H1 (cell line): ENCODE measurements around the gene ZNF765. TPM values are rescaled to one million over a fixed set of nuclear protein-coding genes. Genes with fewer than 3 reads are reported as not detected.

Experiments
- ATF3 ChIP-seq: IDR thresholded peaks from 2 replicates; pipeline ENCODE4 v1.6.1; 2011; ENCODE audit warnings: low read depth, mild to moderate bottlenecking, low read length; ENCODE audit not compliant: insufficient read depth
- CBX5 ChIP-seq: fragments of 300-800, 300-1000 bp; sonication (generic); IDR thresholded peaks from 2 replicates; pipeline ENCODE4 v1.7.1; 2016; ENCODE audit warnings: antibody characterized with exemption, low read length, low read depth
- KDM1A ChIP-seq: fragments of 200-600, 300-600 bp; sonication (generic); IDR thresholded peaks from 2 replicates; pipeline ENCODE4 v1.7.1; 2016; ENCODE audit warnings: mild to moderate bottlenecking, low read length, borderline replicate concordance
- MAFK ChIP-seq: IDR thresholded peaks from 2 replicates; pipeline ENCODE4 v1.6.1; 2012; ENCODE audit warnings: low read depth, mild to moderate bottlenecking, improper control_type of control experiment, low read length
- MAX ChIP-seq: IDR thresholded peaks from 2 replicates; pipeline ENCODE4 v1.6.1; 2012; ENCODE audit warnings: inconsistent platforms
- POU5F1 ChIP-seq: IDR thresholded peaks from 2 replicates; pipeline ENCODE4 v1.6.1; 2011; ENCODE audit warnings: low read depth, mild to moderate bottlenecking, low read length, moderate library complexity
- RBBP5 ChIP-seq: IDR thresholded peaks from 2 replicates; pipeline ENCODE4 v1.7.1; 2012; ENCODE audit warnings: low read depth, mild to moderate bottlenecking, inconsistent platforms, low read length, moderate library complexity, borderline replicate concordance
- RXRA ChIP-seq: IDR thresholded peaks from 2 replicates; pipeline ENCODE4 v1.6.1; 2011; ENCODE audit warnings: low read depth, mild to moderate bottlenecking, low read length, moderate library complexity; ENCODE audit not compliant: insufficient read depth
- SAP30 ChIP-seq: fragments of 300-600 bp; sonication (generic); IDR thresholded peaks from 2 replicates; pipeline ENCODE4 v1.7.1; 2012; ENCODE audit warnings: low read length, moderate library complexity, mild to moderate bottlenecking, inconsistent platforms; ENCODE audit not compliant: insufficient read depth, insufficient replicate concordance
- SIRT6 ChIP-seq: IDR thresholded peaks from one replicate; pipeline ENCODE4 v1.7.1; 2012; ENCODE audit warnings: low read length, inconsistent platforms
- polyA plus RNA-seq, 7 experiments: library from polyadenylated mRNA; depleted of rRNA in 3 of 7; stranded (reverse) in 5 of 7; unstranded in 2 of 7; fragments of >200 nt in 5 of 7; fragments of 200-250 nt in 2 of 7; gene quantifications; 1 replicate in 5 of 7; 2 replicates in 1 of 7; 4 replicates in 1 of 7; pipeline versions ENCODE4 v1.2.1 to v1.2.3, GENCODE V29; 2011 to 2013; ENCODE audit warnings: missing spikeins in 2 of 7, mixed read lengths in 2 of 7
- total RNA-seq: library from RNA; stranded (reverse); fragmentation: NEBNext Ultra II Directional; extraction: Animal tissue kit (Norgen Biotek cat#: 25700); gene quantifications from 2 replicates; pipeline ENCODE4 v1.2.1, GENCODE V29; 2021
- TF ChIP-seq, protein P1 (sequence below): fragments of 300-600 bp; sonication (generic); IDR thresholded peaks from 2 replicates; pipeline ENCODE4 v1.7.1; 2012; ENCODE audit warnings: low read length, moderate library complexity, mild to moderate bottlenecking, inconsistent platforms; ENCODE audit not compliant: insufficient replicate concordance

The ZNF765 gene
- total and polyA plus RNA-seq, 2 of the 8 experiments (the other 6 are each of a cell fraction or from before 2014, with no cell fraction given) = 4.5 to 22.3 TPM

GRCh38 chr19:53461866-53462265 lies 66.9 kb downstream of the ZNF765 start (continued):
- TF ChIP-seq, protein P1, sequence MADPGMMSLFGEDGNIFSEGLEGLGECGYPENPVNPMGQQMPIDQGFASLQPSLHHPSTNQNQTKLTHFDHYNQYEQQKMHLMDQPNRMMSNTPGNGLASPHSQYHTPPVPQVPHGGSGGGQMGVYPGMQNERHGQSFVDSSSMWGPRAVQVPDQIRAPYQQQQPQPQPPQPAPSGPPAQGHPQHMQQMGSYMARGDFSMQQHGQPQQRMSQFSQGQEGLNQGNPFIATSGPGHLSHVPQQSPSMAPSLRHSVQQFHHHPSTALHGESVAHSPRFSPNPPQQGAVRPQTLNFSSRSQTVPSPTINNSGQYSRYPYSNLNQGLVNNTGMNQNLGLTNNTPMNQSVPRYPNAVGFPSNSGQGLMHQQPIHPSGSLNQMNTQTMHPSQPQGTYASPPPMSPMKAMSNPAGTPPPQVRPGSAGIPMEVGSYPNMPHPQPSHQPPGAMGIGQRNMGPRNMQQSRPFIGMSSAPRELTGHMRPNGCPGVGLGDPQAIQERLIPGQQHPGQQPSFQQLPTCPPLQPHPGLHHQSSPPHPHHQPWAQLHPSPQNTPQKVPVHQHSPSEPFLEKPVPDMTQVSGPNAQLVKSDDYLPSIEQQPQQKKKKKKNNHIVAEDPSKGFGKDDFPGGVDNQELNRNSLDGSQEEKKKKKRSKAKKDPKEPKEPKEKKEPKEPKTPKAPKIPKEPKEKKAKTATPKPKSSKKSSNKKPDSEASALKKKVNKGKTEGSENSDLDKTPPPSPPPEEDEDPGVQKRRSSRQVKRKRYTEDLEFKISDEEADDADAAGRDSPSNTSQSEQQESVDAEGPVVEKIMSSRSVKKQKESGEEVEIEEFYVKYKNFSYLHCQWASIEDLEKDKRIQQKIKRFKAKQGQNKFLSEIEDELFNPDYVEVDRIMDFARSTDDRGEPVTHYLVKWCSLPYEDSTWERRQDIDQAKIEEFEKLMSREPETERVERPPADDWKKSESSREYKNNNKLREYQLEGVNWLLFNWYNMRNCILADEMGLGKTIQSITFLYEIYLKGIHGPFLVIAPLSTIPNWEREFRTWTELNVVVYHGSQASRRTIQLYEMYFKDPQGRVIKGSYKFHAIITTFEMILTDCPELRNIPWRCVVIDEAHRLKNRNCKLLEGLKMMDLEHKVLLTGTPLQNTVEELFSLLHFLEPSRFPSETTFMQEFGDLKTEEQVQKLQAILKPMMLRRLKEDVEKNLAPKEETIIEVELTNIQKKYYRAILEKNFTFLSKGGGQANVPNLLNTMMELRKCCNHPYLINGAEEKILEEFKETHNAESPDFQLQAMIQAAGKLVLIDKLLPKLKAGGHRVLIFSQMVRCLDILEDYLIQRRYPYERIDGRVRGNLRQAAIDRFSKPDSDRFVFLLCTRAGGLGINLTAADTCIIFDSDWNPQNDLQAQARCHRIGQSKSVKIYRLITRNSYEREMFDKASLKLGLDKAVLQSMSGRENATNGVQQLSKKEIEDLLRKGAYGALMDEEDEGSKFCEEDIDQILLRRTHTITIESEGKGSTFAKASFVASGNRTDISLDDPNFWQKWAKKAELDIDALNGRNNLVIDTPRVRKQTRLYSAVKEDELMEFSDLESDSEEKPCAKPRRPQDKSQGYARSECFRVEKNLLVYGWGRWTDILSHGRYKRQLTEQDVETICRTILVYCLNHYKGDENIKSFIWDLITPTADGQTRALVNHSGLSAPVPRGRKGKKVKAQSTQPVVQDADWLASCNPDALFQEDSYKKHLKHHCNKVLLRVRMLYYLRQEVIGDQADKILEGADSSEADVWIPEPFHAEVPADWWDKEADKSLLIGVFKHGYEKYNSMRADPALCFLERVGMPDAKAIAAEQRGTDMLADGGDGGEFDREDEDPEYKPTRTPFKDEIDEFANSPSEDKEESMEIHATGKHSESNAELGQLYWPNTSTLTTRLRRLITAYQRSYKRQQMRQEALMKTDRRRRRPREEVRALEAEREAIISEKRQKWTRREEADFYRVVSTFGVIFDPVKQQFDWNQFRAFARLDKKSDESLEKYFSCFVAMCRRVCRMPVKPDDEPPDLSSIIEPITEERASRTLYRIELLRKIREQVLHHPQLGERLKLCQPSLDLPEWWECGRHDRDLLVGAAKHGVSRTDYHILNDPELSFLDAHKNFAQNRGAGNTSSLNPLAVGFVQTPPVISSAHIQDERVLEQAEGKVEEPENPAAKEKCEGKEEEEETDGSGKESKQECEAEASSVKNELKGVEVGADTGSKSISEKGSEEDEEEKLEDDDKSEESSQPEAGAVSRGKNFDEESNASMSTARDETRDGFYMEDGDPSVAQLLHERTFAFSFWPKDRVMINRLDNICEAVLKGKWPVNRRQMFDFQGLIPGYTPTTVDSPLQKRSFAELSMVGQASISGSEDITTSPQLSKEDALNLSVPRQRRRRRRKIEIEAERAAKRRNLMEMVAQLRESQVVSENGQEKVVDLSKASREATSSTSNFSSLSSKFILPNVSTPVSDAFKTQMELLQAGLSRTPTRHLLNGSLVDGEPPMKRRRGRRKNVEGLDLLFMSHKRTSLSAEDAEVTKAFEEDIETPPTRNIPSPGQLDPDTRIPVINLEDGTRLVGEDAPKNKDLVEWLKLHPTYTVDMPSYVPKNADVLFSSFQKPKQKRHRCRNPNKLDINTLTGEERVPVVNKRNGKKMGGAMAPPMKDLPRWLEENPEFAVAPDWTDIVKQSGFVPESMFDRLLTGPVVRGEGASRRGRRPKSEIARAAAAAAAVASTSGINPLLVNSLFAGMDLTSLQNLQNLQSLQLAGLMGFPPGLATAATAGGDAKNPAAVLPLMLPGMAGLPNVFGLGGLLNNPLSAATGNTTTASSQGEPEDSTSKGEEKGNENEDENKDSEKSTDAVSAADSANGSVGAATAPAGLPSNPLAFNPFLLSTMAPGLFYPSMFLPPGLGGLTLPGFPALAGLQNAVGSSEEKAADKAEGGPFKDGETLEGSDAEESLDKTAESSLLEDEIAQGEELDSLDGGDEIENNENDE = no peak
- TF ChIP-seq MAX (no peak), POU5F1 (no peak), RBBP5 (no peak), ATF3 (no peak), KDM1A (no peak), SAP30 (no peak), MAFK (no peak), SIRT6 (no peak), RXRA (no peak), CBX5 (no peak)
